Hematopoietic multipotent progenitor cell (in vitro differentiated cells): Measurements from ENCODE around the gene FBXO36. TPM values are rescaled to one million over a fixed set of nuclear protein-coding genes. Genes with fewer than 3 reads are reported as not detected.
"Not testable (repeated sequence)": the region's sequence is repeated elsewhere in the genome, so short reads cannot be mapped to it uniquely, and the experiment has no call there.

Experiments
- DNase-seq, 3 donors: peaks; one replicate each; pipeline ENCODE4 v3.0.0-alpha.2; 2011 to 2015; ENCODE audit warnings: low read depth in 2 of 3, low spot score in 2 of 3
- total RNA-seq: library from RNA; depleted of rRNA; stranded (reverse); fragments of >200 nt; gene quantifications from one replicate; pipeline ENCODE4 v1.2.3, GENCODE V29; 2012

FBXO36 gene, protein sequence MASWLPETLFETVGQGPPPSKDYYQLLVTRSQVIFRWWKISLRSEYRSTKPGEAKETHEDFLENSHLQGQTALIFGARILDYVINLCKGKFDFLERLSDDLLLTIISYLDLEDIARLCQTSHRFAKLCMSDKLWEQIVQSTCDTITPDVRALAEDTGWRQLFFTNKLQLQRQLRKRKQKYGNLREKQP
- total RNA-seq = 1.9 TPM

GRCh38 chr2:229922449-229923386, at the start of gene FBXO36:
Gene FBXO36 (plus strand): TSS chr2:229922503. CDS start chr2:229922514, 11 bp downstream.
- peak in 1 of 3 donors; percentile 92 for DNase-seq

DNA sequence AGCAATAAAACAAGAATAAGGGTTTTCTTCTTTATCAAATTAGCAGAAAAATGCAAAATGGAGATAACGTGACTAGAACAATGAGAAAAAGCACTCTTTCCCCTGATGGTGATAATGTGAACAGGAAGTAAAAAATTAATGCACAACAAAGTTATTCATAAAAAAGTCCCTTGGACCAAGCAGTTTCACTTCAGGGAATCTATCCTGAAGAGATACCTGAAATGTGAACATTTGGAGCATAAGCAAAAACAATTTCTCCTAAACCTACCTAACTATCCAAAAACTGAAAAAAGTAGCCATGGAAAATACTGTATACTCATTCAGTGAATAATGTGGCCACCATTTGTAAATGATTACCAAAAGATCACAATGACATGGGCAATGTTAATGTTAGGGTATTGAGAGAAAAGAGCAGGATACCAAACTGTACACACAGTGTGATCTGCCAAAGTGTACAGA, 49.2 kb upstream of the FBXO36 start:
- no peak for DNase-seq

DNA sequence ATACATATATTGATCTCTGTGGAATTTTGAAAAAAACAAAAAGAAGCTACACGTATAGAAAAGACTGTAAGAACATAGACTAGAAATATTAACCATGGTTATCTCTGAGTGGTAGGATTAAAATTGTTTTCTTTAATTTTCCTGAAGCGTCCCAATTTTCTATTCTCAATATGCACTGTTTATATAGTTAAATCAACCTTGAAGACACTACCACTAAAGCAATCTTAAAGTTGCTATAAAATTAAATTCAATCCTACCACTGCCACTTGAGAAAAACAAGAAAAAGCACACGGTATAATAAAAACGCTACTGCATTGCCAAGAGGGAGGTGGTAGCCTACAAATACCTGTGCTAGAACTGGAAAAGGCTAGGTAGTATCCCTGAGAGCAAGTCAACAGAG, 47.7 kb upstream of the FBXO36 start:
- DNase-seq = no peak

GRCh38 chr2:229875549-229875948, 46.8 kb upstream of the FBXO36 start:
- DNase-seq = no peak

DNA sequence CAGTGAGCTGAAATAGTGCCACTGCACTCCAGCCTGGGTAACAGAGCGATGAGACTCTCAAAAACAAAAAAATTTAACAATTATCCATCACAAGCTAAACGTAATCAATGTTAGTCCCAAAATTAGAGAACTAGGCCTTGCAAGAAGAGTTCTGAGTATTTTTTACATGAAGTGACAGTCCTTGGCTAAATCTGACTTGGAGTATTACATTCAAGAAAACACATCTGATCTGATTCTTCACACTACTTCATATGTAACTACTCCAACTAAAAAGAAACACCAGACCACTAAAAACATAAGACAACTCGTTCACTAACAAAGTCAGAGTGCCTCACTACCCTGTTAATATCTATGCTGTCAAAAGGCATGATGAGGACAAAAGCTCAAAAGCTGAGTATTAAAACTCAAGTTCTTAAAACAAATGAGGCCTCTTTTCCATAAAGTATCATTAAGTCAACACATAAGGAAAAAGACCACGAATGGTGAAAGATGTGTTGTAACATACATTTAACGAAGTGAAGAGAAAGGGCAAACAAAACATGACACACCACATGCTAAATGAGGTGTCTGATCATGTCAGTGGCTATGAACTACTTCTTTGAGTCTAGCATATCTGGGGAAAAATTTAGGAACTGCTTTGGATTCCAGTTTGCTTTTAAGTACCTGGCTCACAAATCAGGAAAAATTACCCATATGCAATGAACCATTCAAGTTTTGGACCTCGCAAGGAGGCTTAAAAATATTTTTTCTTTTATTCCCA, 42.9 kb upstream of the FBXO36 start:
- DNase-seq = no peak

GRCh38 chr2:229880892-229881586, 41.3 kb upstream of the FBXO36 start:
- no peak for DNase-seq

GRCh38 chr2:229882583-229882982, 39.7 kb upstream of the FBXO36 start:
- no peak for DNase-seq

GRCh38 chr2:229884775-229885699, 37.3 kb upstream of the FBXO36 start:
- DNase-seq = no peak

DNA sequence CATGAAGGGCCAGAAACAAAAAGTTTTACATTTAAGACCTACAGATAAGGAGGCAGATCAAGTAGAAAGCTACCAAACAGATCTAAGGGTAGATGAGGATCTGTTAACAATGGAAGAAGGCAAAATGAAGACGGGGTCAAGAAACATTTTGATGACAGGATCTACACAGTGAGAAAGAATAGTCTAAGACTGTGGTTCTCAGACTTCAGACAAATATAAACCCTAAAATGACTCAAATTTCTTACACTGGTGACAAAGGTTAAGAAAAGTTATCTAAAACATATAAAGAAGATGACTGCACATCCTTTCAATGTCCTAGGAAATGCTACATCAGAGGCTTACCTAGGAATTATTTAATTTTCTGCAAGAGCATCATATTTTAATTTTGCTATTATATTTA, 34.9 kb upstream of the FBXO36 start:
- no peak for DNase-seq

DNA sequence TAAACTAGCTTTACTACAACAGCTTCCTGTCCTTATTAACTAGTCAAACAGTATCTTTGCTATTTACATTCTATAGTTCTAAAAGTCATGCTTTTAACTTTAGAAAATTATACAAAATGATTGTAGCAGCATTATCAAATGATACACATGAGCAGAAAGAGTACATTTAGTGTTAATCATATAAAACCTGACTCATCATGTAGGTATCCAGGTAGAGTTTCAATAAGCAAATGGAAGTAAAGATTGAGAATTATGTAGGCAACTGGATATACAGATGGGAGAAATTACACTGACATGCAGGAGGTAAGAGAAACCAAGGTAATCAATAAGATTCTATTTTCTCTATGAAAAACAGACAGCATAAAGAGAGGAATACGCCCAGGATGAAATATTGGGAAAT, 34.3 kb upstream of the FBXO36 start:
- no peak for DNase-seq

GRCh38 chr2:229889023-229889422, 33.3 kb upstream of the FBXO36 start:
- DNase-seq = no peak

DNA sequence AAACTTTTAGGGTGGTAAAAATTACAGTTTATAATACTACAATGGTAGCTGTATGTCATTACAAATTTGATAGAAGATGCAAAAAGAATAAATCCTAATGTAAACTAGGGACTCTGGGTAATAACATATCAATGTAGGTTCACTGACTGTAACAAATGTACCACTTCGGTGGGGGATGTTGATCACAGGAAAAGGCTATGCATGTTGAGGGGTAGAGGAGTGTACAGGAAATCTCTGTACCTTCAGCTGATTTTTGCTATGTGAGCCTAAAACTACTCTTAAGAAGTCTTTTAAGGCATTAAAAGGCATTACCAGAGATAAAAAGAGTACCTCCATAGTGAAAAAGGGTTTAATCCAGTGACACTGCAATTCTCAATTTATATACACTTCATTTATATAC, 25.4 kb upstream of the FBXO36 start:
- DNase-seq = no peak

DNA sequence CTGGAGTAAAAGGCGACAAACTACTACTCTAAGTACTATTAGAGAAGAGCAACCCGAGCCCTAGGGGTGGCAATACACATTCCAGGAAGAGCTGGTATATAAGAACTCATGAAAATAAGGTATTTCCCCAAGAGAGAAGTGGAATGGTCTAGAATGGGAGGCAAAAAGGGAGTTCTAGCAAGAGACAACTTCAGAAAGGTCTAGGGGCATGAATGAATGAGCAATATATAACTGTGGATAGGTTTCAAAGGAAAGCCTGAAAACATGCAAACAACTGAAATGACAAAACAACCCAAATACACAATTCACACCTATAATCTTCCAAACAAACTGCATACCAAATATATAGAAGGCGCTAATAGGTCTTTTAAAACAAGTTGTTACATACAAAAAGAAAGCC, 22.7 kb upstream of the FBXO36 start:
- DNase-seq = no peak

DNA sequence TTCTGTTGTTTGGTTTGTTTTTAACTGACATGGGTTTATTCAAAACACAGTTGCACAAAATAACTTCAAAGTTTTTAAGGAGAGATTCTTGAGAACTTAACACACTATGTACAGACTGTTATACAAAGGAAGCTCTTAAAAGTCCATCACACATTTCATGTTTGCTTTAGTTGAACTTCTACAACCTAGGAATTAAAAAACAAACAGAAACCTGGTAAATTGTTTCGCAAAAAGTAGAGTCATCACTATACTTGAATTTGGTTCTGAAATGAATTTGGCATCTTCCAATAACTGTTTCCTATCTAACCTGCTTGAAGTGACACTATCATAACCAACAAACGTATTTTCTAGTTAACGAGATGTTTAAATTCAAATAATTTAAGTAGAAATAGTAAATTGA, 22.3 kb upstream of the FBXO36 start:
- no peak for DNase-seq

DNA sequence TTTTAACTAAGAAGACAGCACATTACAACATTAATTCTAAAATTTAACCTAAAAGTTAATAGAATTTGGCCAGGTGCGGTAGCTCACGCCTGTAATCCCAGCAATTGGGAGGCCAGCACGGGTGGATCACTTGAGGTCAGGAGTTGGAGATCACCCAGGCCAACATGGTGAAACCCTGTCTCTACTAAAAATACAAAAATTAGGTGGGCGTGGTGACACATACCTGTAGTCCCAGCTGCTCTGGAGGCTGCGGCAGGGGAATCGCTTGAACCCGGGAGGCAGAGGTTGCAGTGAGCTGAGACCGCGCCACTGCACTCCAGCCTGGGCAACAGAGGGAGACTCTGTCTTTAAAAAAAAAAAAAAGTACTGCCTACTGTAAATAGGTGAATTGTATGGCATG, 21.8 kb upstream of the FBXO36 start:
- DNase-seq = not testable (repeated sequence)

DNA sequence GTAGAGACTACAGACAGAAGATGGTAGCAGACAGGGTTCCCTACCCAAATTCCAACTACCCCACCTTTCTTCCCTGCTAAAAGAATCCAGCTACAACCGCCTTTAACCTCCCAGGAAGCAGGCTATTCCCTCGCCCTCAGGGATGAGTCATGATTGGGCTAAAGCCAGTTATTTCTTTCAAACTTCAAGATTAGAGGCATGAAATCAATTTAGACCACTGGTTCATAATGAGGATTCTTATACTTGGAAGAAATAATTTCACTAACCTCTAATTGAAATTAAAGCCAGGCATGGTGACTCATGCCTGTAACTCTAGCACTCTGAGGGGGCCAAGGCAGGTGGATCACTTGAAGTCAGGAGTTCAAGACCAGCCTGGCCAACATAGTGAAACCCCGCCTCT, 20.5 kb upstream of the FBXO36 start:
- DNase-seq = no peak

DNA sequence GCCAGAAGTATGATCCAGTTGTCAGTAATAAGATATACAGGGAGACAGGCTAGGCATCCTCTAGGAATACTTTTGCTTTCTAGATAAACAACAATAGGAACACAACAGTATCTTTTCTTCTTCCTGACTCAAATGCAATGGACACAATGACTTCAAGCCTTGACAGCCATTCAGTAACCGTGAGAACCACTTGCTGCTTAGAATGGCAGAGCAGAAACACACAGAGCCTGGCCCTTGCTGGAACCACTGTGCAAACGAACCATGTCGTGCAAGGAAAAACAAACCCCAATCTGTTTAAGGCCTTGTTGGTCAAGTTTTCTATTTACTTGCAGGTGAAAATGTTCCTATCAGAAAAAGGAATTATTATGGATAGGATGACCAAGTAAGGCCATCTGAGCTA, 19.3 kb upstream of the FBXO36 start:
- no peak for DNase-seq

- no peak for DNase-seq
These were observed 16.7 kb upstream of the FBXO36 start for GRCh38 chr2:229905601-229906000.

- DNase-seq = no peak
These were observed 13.2 kb upstream of the FBXO36 start for GRCh38 chr2:229909090-229909489.
